HEK293 (cell line): ENCODE measurements around the gene IL16.

Experiments used
- CTCF ChIA-PET: fragments of 350-600 bp; formaldehyde crosslinking; extraction: SDS; loops from one replicate; lab custom pipeline; 2021; ENCODE audit warnings: antibody characterized with exemption; lab: Yijun Ruan, JAX
- POLR2A ChIA-PET: fragments of 300-600 bp; formaldehyde crosslinking; extraction: SDS; loops from one replicate; lab custom pipeline; 2020; ENCODE audit warnings: antibody characterized with exemption, inconsistent platforms; lab: Yijun Ruan, JAX
- H3K27ac ChIP-seq: fragments of 200-500 bp; sonication (Bioruptor generic); 2 replicates; pipeline ENCODE4 v1.5.1; 2014; ENCODE audit warnings: low read depth, low read length, control low read depth, inconsistent platforms; ENCODE audit errors: extremely low read depth
- H3K36me3 ChIP-seq, 2 experiments: fragments of 200-500 bp in 1 of 2; sonication (Bioruptor generic) in 1 of 2; 1 replicate in 1 of 2; 2 replicates in 1 of 2; pipeline ENCODE4 v1.5.1; 2014 to 2017; ENCODE audit warnings: inconsistent platforms in 2 of 2, low read length in 2 of 2; ENCODE audit not compliant: control insufficient read depth in 2 of 2, insufficient read depth in 1 of 2
- H3K4me1 ChIP-seq: fragments of 200-500 bp; sonication (Bioruptor generic); 2 replicates; pipeline ENCODE4 v1.5.1; 2014; ENCODE audit warnings: mild to moderate bottlenecking, low read length, inconsistent platforms; ENCODE audit not compliant: control insufficient read depth, insufficient read depth
- H3K4me3 ChIP-seq: 2 replicates; pipeline ENCODE4 v1.5.1; 2011; ENCODE audit warnings: low read depth, mild to moderate bottlenecking, control low read depth, low read length, moderate library complexity
- H3K9me3 ChIP-seq: fragments of 200-500 bp; sonication (Bioruptor generic); 2 replicates; pipeline ENCODE4 v1.5.1; 2014; ENCODE audit warnings: low read depth, low read length, inconsistent platforms; ENCODE audit not compliant: control insufficient read depth, insufficient read depth
- FEZF1 ChIP-seq: fragments of 450-650 bp; formaldehyde crosslinking; IDR thresholded peaks from 2 replicates; pipeline ENCODE4 v1.5.1; 2016; ENCODE audit warnings: missing biosample characterization, missing genetic modification characterization
- GLIS1 ChIP-seq: fragments of 450-650 bp; formaldehyde crosslinking; IDR thresholded peaks from 2 replicates; pipeline ENCODE4 v1.5.1; 2016; ENCODE audit warnings: missing biosample characterization, missing genetic modification characterization
- KLF7 ChIP-seq: fragments of 450-650 bp; formaldehyde crosslinking; IDR thresholded peaks from 2 replicates; pipeline ENCODE4 v1.5.1; 2016; ENCODE audit warnings: missing biosample characterization, missing genetic modification characterization, borderline replicate concordance
- KLF8 ChIP-seq: fragments of 450-650 bp; formaldehyde crosslinking; IDR thresholded peaks from 2 replicates; pipeline ENCODE4 v1.5.1; 2016; ENCODE audit warnings: missing biosample characterization, missing genetic modification characterization
- MYNN ChIP-seq: fragments of 450-650 bp; formaldehyde crosslinking; IDR thresholded peaks from 2 replicates; pipeline ENCODE4 v1.5.1; 2016; ENCODE audit warnings: missing biosample characterization, missing genetic modification characterization, borderline replicate concordance
- MZF1 ChIP-seq: fragments of 450-650 bp; formaldehyde crosslinking; IDR thresholded peaks from 2 replicates; pipeline ENCODE4 v1.5.1; 2017; ENCODE audit warnings: missing biosample characterization, missing genetic modification characterization, borderline replicate concordance
- OSR2 ChIP-seq: fragments of 450-650 bp; formaldehyde crosslinking; IDR thresholded peaks from 2 replicates; pipeline ENCODE4 v1.5.1; 2016; ENCODE audit warnings: missing biosample characterization, missing genetic modification characterization
- SCRT1 ChIP-seq: fragments of 450-650 bp; formaldehyde crosslinking; IDR thresholded peaks from 2 replicates; pipeline ENCODE4 v1.5.1; 2016; ENCODE audit warnings: missing biosample characterization, missing genetic modification characterization, borderline replicate concordance
- SETDB1 ChIP-seq: IDR thresholded peaks from one replicate; pipeline ENCODE4 v1.6.1; 2017; ENCODE audit warnings: mild to moderate bottlenecking, low read length, moderate library complexity, mixed read lengths; ENCODE audit not compliant: insufficient read length
- ZFHX2 ChIP-seq: fragments of 450-650 bp; formaldehyde crosslinking; conservative IDR thresholded peaks from 2 replicates; pipeline ENCODE4 v1.5.1; 2016; ENCODE audit warnings: missing biosample characterization, missing genetic modification characterization
- ZFP41 ChIP-seq: fragments of 450-650 bp; formaldehyde crosslinking; IDR thresholded peaks from 2 replicates; pipeline ENCODE4 v1.5.1; 2016; ENCODE audit warnings: missing biosample characterization, missing genetic modification characterization, borderline replicate concordance
- ZNF121 ChIP-seq: fragments of 450-650 bp; formaldehyde crosslinking; IDR thresholded peaks from 2 replicates; pipeline ENCODE4 v1.5.1; 2016; ENCODE audit warnings: missing biosample characterization, missing genetic modification characterization
- ZNF138 ChIP-seq: fragments of 450-650 bp; formaldehyde crosslinking; IDR thresholded peaks from 2 replicates; pipeline ENCODE4 v1.5.1; 2016; ENCODE audit warnings: missing biosample characterization, missing genetic modification characterization, borderline replicate concordance
- ZNF174 ChIP-seq: fragments of 450-650 bp; formaldehyde crosslinking; IDR thresholded peaks from 2 replicates; pipeline ENCODE4 v1.5.0; 2017; ENCODE audit warnings: missing biosample characterization, mild to moderate bottlenecking, missing genetic modification characterization
- ZNF175 ChIP-seq: fragments of 450-650 bp; formaldehyde crosslinking; IDR thresholded peaks from 2 replicates; pipeline ENCODE4 v1.5.1; 2016; ENCODE audit warnings: missing biosample characterization, missing genetic modification characterization
- ZNF19 ChIP-seq: fragments of 450-650 bp; formaldehyde crosslinking; IDR thresholded peaks from 2 replicates; pipeline ENCODE4; 2016; ENCODE audit warnings: missing biosample characterization, missing genetic modification characterization, low read depth
- ZNF202 ChIP-seq: fragments of 450-650 bp; formaldehyde crosslinking; IDR thresholded peaks from 2 replicates; pipeline ENCODE4 v1.5.1; 2016; ENCODE audit warnings: missing biosample characterization, missing genetic modification characterization, borderline replicate concordance
- ZNF214 ChIP-seq: fragments of 450-650 bp; formaldehyde crosslinking; IDR thresholded peaks from 2 replicates; pipeline ENCODE4 v1.5.1; 2017; ENCODE audit warnings: missing biosample characterization, mild to moderate bottlenecking, missing genetic modification characterization, borderline replicate concordance
- ZNF311 ChIP-seq: fragments of 450-650 bp; formaldehyde crosslinking; IDR thresholded peaks from 2 replicates; pipeline ENCODE4 v1.5.1; 2017; ENCODE audit warnings: missing biosample characterization, missing genetic modification characterization, borderline replicate concordance
- ZNF335 ChIP-seq: fragments of 450-650 bp; formaldehyde crosslinking; conservative IDR thresholded peaks from 2 replicates; pipeline ENCODE4 v1.5.1; 2016; ENCODE audit warnings: missing biosample characterization, missing genetic modification characterization
- ZNF571 ChIP-seq: fragments of 450-650 bp; formaldehyde crosslinking; IDR thresholded peaks from 2 replicates; pipeline ENCODE4 v1.5.0; 2017; ENCODE audit warnings: missing biosample characterization, missing genetic modification characterization
- ZNF580 ChIP-seq: fragments of 450-650 bp; formaldehyde crosslinking; IDR thresholded peaks from 2 replicates; pipeline ENCODE4 v1.5.1; 2016; ENCODE audit warnings: missing biosample characterization, missing genetic modification characterization
- ZNF670 ChIP-seq: fragments of 450-650 bp; formaldehyde crosslinking; IDR thresholded peaks from 2 replicates; pipeline ENCODE4 v1.5.1; 2016; ENCODE audit warnings: missing biosample characterization, missing genetic modification characterization, low read depth
- ZNF707 ChIP-seq: fragments of 450-650 bp; formaldehyde crosslinking; IDR thresholded peaks from 2 replicates; pipeline ENCODE4 v1.5.1; 2016; ENCODE audit warnings: missing biosample characterization, missing genetic modification characterization
- ZNF747 ChIP-seq: fragments of 450-650 bp; formaldehyde crosslinking; IDR thresholded peaks from 2 replicates; pipeline ENCODE4 v1.5.1; 2016; ENCODE audit warnings: missing biosample characterization, missing genetic modification characterization
- ZNF768 ChIP-seq: fragments of 450-650 bp; formaldehyde crosslinking; IDR thresholded peaks from 2 replicates; pipeline ENCODE4 v1.5.1; 2018; ENCODE audit warnings: missing biosample characterization, mild to moderate bottlenecking, missing genetic modification characterization
- ZSCAN16 ChIP-seq: fragments of 450-650 bp; formaldehyde crosslinking; IDR thresholded peaks from 2 replicates; pipeline ENCODE4 v1.5.1; 2016; ENCODE audit warnings: missing biosample characterization, missing genetic modification characterization

Gene IL16

GRCh38 chr15:81196576-81197254, at the start of gene IL16:
Gene IL16 (plus strand): TSS chr15:81196879. CDS start chr15:81225400, 28,521 bp downstream.
- Histone ChIP-seq H3K9me3 (no peaks in the 10 kb centered on the region), H3K36me3 (no peaks in the 10 kb centered on the region), H3K27ac (no peak within 1 kb of the TSS), H3K4me3 (no peak within 1 kb of the TSS), H3K4me1 (no peaks in the 10 kb centered on the region)
- POLR2A ChIA-PET, result no interaction called here
- CTCF ChIA-PET, result interaction anchor here (1.5 kb wide), 1 partner anchor 69 kb away, joined by 4 read pairs; no protein-coding TSS in a partner anchor
- TF ChIP-seq ZNF571 (tag by site-specific recombination) (no peak), SCRT1 (tag by site-specific recombination) (no peak), ZNF311 (tag by site-specific recombination) (no peak), MYNN (tag by site-specific recombination) (no peak), ZNF670 (tag by site-specific recombination) (no peak), ZNF121 (tag by site-specific recombination) (no peak), GLIS1 (no peak), ZNF174 (tag by site-specific recombination) (no peak), SETDB1 (no peak), KLF7 (tag by site-specific recombination) (no peak), ZFHX2 (tag by site-specific recombination) (no peak), ZNF707 (tag by site-specific recombination) (no peak)

GRCh38 chr15:81151389-81151788, 45.3 kb upstream of the IL16 start:
- no peak overlapping the region for H3K4me3 ChIP-seq
- no peak overlapping the region for H3K27ac ChIP-seq
- no peaks in the 10 kb centered on the region for H3K9me3 ChIP-seq
- POLR2A ChIA-PET, result interaction anchor here (0.6 kb wide), 1 partner anchor 830 kb away, joined by 3 read pairs; no protein-coding TSS in a partner anchor
- CTCF ChIA-PET, result interaction anchor here (6.2 to 8.3 kb wide), 2 partner anchors 45 to 116 kb away, joined by 43 to 201 read pairs; no protein-coding TSS in a partner anchor
- no peaks in the 10 kb centered on the region for H3K36me3 ChIP-seq
- no peak for TF ChIP-seq OSR2 (tag by site-specific recombination)
- no peak for TF ChIP-seq KLF8 (tag by site-specific recombination)
- TF ChIP-seq ZNF768 (tag by site-specific recombination), result no peak
- no peak for TF ChIP-seq ZNF747 (tag by site-specific recombination)
- TF ChIP-seq ZFP41 (tag by site-specific recombination), result no peak
- no peak for TF ChIP-seq MZF1 (tag by site-specific recombination)
- no peak for TF ChIP-seq ZNF19 (tag by site-specific recombination)
- no peak for TF ChIP-seq ZNF175 (tag by site-specific recombination)
- no peak for TF ChIP-seq ZNF580 (tag by site-specific recombination)
- TF ChIP-seq ZNF138 (tag by site-specific recombination), result no peak
- no peaks in the 10 kb centered on the region for H3K4me1 ChIP-seq

GRCh38 chr15:81152339-81152738, 44.3 kb upstream of the IL16 start:
- ChIA-PET CTCF (interaction anchor here (0.6 to 8.3 kb wide), 5 partner anchors 18 to 154 kb away, joined by 3 to 201 read pairs (median 5); no protein-coding TSS in a partner anchor), POLR2A (no interaction called here)
- Histone ChIP-seq H3K9me3 (no peaks in the 10 kb centered on the region), H3K4me1 (no peaks in the 10 kb centered on the region), H3K27ac (no peak overlapping the region), H3K36me3 (no peaks in the 10 kb centered on the region), H3K4me3 (no peak overlapping the region)
- TF ChIP-seq ZNF202 (tag by site-specific recombination) (no peak), FEZF1 (tag by site-specific recombination) (no peak), ZNF335 (tag by site-specific recombination) (no peak), SCRT1 (tag by site-specific recombination) (no peak), ZSCAN16 (no peak), ZNF214 (tag by site-specific recombination) (no peak)
